GM12865 (cell line): ENCODE results near the gene SP140L.
"Not testable (repeated sequence)": the region's sequence is repeated elsewhere in the genome, so short reads cannot be mapped to it uniquely, and the experiment has no call there.

ENCODE experiments used
- DNase-seq: peaks from one replicate; pipeline ENCODE4 v3.0.0; 2010; ENCODE audit warnings: low read depth
- H3K4me3 ChIP-seq: 2 replicates; pipeline ENCODE4 v1.5.1; 2011; ENCODE audit warnings: mild to moderate bottlenecking, low read depth, low read length, control low read depth
- TF ChIP-seq, protein P1 (sequence below): IDR thresholded peaks from 2 replicates; pipeline ENCODE4 v1.5.1; 2011; ENCODE audit warnings: low read length, control low read depth, low read depth, inconsistent platforms; ENCODE audit not compliant: insufficient read depth; ENCODE audit errors: missing control alignments

The SP140L gene

DNA sequence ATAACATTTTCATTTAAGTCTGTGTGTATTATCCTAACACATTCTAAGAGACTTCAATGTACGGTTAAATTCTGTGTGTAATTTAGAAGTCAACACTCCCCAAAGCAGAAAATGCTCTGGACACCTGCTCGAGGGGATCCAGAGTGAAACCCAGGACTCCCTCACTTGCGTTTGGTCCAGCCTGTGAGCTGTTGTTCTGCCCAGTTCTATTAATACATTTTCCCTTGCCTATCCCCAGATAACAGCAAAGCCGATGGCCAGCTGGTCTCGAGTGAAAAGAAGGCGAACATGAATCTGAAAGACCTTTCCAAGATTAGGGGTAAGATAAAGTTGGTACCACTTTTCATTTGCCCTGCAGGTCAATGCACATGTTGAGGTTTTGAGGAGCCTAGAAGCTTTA is 58.0 kb downstream of the SP140L start:
- no peak overlapping the region for H3K4me3 ChIP-seq
- DNase-seq = no peak
- TF ChIP-seq, protein P1, sequence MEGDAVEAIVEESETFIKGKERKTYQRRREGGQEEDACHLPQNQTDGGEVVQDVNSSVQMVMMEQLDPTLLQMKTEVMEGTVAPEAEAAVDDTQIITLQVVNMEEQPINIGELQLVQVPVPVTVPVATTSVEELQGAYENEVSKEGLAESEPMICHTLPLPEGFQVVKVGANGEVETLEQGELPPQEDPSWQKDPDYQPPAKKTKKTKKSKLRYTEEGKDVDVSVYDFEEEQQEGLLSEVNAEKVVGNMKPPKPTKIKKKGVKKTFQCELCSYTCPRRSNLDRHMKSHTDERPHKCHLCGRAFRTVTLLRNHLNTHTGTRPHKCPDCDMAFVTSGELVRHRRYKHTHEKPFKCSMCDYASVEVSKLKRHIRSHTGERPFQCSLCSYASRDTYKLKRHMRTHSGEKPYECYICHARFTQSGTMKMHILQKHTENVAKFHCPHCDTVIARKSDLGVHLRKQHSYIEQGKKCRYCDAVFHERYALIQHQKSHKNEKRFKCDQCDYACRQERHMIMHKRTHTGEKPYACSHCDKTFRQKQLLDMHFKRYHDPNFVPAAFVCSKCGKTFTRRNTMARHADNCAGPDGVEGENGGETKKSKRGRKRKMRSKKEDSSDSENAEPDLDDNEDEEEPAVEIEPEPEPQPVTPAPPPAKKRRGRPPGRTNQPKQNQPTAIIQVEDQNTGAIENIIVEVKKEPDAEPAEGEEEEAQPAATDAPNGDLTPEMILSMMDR = no peak

DNA sequence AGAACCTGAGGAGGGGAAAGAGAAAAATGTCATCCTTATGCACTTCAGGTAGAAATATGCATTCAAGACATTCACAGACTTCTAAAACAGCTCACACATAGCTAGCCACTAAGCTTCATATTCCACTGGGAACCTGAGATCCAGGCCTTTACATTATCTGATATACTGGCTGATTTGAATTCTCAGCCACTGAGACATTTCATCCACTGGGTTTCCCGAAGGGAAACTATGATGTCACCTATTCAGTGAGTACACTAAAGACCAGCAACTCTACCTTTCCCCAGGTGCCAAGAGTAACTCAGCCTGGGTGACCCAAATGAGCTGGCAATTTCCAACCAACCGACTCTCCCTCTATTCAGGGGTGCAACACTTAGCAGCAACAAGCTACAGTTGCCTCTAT is 67.3 kb downstream of the SP140L start:
- H3K4me3 ChIP-seq = no peak overlapping the region
- TF ChIP-seq, protein P1 = no peak
- DNase-seq = no peak

DNA sequence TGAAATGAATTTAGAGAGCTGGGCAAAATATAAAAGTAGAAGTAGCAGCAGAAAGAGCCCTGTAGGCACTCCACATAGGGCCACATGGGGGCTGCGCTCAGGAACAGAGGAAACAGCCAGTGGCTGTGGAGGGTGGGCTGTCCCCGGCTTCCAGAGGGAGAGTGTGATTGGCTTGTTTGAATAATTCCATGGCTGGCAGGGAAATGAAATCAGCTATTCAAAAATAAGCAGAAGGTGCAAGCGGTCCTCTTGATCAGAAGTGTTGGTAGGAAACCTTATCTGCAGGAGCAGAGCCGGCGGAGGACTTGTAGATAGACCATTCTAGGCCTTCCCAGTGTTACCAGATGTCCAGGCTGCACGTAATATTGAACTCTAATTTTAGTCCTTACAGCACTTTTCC is 71.7 kb downstream of the SP140L start:
- H3K4me3 ChIP-seq, DNase-seq: not testable (repeated sequence)

DNA sequence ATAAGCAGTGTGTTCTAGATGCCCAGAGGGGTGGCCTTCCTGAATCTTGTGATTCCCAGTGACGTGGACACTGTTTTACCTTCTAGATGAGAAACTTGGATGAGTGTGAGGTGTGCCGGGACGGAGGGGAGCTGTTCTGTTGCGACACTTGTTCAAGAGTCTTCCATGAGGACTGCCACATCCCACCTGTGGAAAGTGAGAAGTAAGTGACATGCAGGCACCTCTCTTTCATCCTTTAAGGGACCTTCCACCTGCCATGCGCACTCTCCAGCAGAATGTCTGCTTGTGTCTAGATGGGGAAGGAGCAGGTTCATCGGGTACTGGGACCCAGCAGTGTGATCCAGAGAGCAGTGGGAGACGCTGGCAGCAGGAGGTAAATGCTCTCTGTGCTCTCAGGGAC is 73.0 kb downstream of the SP140L start:
- no peak overlapping the region for H3K4me3 ChIP-seq
- no peak for DNase-seq
- TF ChIP-seq, protein P1 = no peak

DNA sequence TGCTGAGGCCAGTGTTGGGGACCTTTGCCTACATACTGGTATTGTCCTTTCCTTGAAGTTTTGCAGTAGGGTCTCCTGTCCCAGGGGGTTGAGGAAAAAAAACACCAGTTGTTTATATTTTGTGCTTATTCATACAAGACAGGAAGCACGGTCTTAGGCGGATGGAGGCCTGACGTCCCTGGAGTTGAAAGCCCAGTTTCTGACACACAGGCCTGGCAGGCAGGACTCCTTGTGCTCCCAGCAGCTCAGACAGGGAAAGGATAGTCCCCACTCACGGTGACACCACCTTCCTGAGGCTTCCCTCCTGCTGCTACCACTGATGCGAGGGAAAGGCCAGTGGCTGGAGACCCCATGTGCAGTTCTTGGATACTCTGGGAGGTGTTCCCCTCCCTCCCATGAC is 73.5 kb downstream of the SP140L start:
- TF ChIP-seq, protein P1 = no peak
- H3K4me3 ChIP-seq = no peak overlapping the region
- DNase-seq = no peak

DNA sequence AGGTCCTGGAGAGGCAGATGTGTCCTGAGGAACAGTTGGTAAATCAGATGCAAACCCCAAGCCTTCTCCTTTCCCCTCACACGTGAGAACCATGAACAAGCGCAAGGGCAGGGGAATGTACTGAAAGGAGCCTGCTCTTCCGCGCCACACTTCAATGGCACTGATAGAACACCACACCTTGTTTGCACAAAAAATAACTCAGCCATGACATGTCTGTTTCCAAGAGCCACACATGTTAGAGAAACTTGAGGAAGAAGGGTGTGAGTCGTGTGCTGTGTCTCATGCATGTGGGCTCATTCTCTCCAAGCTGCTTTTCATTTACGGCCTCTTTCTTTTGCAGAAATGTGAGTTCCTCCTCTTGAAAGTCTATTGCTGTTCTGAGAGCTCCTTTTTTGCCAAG is 74.0 kb downstream of the SP140L start:
- not testable (repeated sequence) for DNase-seq

DNA sequence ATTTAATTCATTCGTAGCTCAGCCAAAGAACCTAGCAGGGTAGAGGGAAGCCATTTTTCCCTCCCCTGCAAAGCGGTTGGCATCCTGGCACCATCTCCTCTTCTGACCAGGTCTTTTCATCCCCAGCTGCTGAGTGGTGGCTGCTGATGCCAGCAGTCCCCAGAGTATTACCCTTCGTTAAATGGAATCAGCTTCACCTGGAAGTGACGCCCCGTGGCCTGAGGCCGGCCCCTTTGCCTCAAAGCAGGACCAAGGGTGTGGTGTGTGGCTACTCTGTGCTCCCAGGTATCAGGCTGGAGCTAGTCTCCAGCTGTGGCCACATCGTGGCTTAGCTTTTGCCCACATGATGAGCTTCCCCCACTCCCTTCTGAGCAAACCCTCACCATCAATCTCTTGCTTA is 76.8 kb downstream of the SP140L start:
- no peak overlapping the region for H3K4me3 ChIP-seq
- TF ChIP-seq, protein P1 = no peak
- no peak for DNase-seq

More for the DNA sequence above, 74.0 kb downstream of the SP140L start:
- H3K4me3 ChIP-seq = not testable (repeated sequence)

DNA sequence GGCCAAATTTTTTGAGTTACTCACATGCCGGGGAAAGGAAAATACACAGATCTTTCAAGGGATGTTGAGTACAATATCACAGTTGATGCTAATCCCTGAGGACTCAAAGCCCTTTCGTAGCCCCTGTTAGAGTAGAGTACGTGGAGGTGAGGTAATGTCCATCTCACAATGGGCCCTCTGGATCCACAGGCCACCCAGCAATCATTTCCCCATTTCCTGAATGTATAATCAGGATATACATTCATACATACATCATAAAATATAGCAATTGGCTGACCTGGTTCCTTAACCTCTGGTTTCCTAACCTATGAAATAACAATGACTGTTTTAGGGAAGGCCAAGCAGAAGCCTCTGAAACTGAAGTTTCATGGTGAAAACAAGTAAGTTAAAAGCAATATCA is 78.8 kb downstream of the SP140L start:
- no peak for DNase-seq
- no peak overlapping the region for H3K4me3 ChIP-seq
- TF ChIP-seq, protein P1 = no peak
